Stimulated activated CD8-positive, alpha-beta memory T cell treated with anti-CD3 and anti-CD28 coated beads, Interleukin-4, amount 100 ng/mL, for 1 hour (primary cell): ENCODE data around the gene MME.
"Not testable (repeated sequence)": the region's sequence is repeated elsewhere in the genome, so short reads cannot be mapped to it uniquely, and the experiment has no call there.

Experiments used
- DNase-seq, 2 donors: peaks; one replicate each; pipeline ENCODE4 v3.0.0-alpha.2; 2020; ENCODE audit warnings: low read depth in 2 of 2, low spot score in 1 of 2

MME gene

GRCh38 chr3:155083313-155083905 lies 3.3 kb downstream of the MME start:
- DNase-seq, result no peak

GRCh38 chr3:155084567-155084966 lies 4.4 kb downstream of the MME start:
- no peak for DNase-seq

GRCh38 chr3:155086051-155086450 lies 5.9 kb downstream of the MME start:
- no peak for DNase-seq

- DNase-seq, result no peak
Measured at GRCh38 chr3:155088706-155089345, 8.7 kb downstream of the MME start.

- no peak for DNase-seq
Measured at GRCh38 chr3:155089495-155089894, 9.4 kb downstream of the MME start.

GRCh38 chr3:155093261-155093660 lies 13.1 kb downstream of the MME start:
- DNase-seq, result no peak

GRCh38 chr3:155096303-155097008 lies 16.3 kb downstream of the MME start:
- DNase-seq, result no peak

- no peak for DNase-seq
Measured at GRCh38 chr3:155097009-155097349, 16.9 kb downstream of the MME start.

- DNase-seq, result no peak
Measured at GRCh38 chr3:155101398-155101797, 21.3 kb downstream of the MME start.

GRCh38 chr3:155102329-155102728 lies 22.2 kb downstream of the MME start:
- DNase-seq, result no peak

- no peak for DNase-seq
Measured at GRCh38 chr3:155103686-155104085, 23.6 kb downstream of the MME start.

- DNase-seq, result no peak
Measured at GRCh38 chr3:155106119-155106518, 26.0 kb downstream of the MME start.

- no peak for DNase-seq
Measured at GRCh38 chr3:155110022-155110421, 29.9 kb downstream of the MME start.

- DNase-seq, result no peak
Measured at GRCh38 chr3:155110996-155111901, 31.1 kb downstream of the MME start.

- DNase-seq, result no peak
Measured at GRCh38 chr3:155111971-155112370, 31.9 kb downstream of the MME start.

GRCh38 chr3:155112661-155113389 lies 32.7 kb downstream of the MME start:
- no peak for DNase-seq

- not testable (repeated sequence) for DNase-seq
Measured at GRCh38 chr3:155124745-155125144, 44.6 kb downstream of the MME start.

- no peak for DNase-seq
Measured at GRCh38 chr3:155129396-155129795, 49.3 kb downstream of the MME start.

- no peak for DNase-seq
Measured at GRCh38 chr3:155130001-155130400, 49.9 kb downstream of the MME start.

- DNase-seq, result no peak
Measured at GRCh38 chr3:155131104-155131503, 51.0 kb downstream of the MME start.

- DNase-seq, result not testable (repeated sequence)
Measured at GRCh38 chr3:155134311-155134710, 54.2 kb downstream of the MME start.
